HG03439 (cell line): Measurements from ENCODE around the gene IL27RA.
"Not testable (repeated sequence)": the region's sequence is repeated elsewhere in the genome, so short reads cannot be mapped to it uniquely, and the experiment has no call there.

Source experiments
- ATAC-seq: cut with Tn5 transposase; IDR thresholded peaks from one replicate; pipeline ENCODE4 v1.9.1; 2021; ENCODE audit warnings: mild to moderate bottlenecking, moderate library complexity; ENCODE audit not compliant: unreplicated experiment

The IL27RA gene

DNA sequence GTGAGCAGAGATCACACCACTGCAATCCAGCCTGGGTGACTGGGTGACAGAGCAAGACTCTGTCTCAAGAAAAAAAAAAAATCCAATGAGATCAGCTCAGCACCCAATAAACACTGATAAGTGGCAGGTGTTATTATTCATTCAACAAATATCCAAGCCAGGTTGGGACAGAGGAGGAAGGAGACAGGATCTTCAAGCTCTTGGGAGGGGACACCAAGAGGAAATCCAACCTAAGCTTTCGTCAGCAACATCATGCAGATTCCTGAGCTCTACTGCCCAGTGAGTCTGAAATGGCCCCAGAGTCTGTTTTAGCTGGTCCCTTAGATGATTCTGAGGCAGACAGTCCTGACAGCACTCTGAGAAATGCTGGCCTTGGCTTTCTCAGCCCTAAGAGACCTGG lies 33.1 kb upstream of the IL27RA start:
- no peak for ATAC-seq

GRCh38 chr19:13999085-13999484 lies 32.5 kb upstream of the IL27RA start:
- no peak for ATAC-seq

DNA sequence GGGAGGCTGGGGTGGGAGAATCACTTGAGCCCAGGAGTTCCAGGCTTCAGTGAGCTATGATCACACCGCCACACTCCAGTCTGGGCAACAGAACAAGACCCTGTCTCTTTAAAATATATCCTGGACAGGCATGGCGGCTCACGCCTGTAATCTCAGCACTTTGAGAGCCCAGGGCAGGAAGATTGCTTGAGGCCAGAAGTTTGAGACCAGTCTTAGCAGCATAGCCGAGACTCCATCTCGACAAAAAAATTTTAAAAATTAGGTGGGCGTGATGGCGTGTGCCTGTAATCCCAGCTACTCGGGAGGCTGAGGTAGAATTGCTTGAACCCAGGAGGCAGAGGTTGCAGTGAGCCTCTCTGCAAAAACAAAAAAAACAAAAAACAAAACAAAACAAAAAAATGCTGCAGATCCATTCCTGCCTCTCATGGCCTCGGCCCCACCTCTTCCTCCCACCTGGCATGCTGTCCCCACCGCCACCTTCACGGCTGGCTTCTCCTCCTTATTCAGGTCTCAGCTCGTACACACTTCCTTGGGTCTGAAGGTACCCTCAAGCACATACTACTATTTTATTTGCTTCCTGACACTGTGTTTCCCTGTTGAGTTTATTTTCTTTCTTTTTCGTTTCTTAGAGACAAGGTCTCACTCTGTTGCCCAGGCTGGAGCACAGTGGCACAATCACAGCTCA lies 30.7 kb upstream of the IL27RA start:
- no peak for ATAC-seq

DNA sequence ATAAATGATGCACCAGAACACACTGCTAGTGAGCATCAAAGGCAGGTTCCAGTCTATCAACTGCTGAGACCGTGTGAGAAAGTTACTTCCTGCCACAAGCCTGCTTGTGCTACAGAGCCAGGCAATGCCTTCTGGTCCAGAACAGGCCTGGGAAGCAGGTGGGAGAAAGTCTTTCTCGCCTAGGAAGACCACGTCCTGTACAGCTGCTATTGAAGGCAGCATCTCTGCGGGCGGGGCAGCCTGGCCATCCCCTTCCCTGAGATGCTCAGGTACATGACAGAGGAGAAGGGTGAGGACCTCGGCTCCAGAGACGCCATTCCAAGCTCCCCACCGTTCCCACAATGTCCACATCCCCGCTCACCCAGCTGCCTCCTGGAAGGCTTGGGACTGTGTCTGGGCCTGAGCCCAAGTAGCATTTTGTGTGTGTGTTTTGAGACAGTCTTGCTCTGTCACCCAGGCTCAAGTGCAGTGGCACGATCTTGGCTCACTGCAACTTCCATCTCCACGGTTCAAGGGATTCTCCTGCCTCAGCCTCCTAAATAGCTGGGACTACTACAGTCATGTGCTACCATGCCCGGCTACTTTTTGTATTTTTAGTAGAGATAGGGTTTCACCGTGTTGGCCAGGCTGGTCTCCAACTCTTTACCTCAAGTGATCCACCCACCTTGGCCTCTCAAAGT lies 28.9 kb upstream of the IL27RA start:
- ATAC-seq, result no peak

DNA sequence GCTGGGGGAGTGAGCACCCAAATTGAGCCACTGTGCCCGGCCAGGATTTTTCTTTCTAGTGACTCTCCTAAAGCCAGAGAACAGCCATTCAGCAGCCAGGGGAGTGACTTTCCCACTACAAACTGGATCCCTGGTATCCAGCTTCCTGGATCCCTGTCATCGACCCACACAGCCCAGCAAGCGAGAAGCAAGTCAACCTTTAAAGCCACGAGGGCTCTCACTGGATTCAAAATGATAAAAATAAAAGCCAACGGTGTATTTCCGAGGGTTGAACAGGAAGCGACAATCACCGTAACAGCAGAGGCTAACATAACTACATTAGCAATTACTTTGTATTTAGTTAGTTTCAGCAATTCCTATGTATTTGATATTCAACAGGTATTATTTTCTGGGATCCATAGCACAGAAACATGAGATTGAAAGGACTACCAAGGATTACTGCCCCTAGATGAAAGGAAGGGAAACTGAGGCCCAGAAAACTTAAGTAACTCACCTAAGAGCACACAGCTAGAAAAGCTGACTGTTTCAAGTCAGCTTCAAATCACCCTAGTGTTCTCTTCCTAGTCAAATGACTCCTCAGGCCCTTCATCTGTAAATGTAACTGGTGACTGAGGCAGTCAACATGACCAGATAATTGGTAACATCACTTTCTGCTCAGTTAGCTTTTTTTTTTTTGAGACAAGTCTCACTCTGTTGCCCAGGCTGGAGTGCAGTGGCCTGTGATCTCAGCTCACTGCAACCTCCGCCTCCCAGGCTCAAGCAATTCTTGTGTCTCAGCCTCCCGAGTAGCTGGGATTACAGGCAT lies 28.1 kb upstream of the IL27RA start:
- ATAC-seq, result no peak

GRCh38 chr19:14004619-14005348 lies 26.8 kb upstream of the IL27RA start:
- ATAC-seq, result no peak

- ATAC-seq, result peak; percentile 43
Measured at GRCh38 chr19:14005349-14006084, 26.0 kb upstream of the IL27RA start.

- ATAC-seq, result peak; percentile 82
Measured at GRCh38 chr19:14006085-14006765, 25.3 kb upstream of the IL27RA start, which contains the start of gene RFX1. TSS of gene RFX1 (minus strand) at chr19:14006320. CDS start at chr19:13993843, 12,477 bp downstream.

DNA sequence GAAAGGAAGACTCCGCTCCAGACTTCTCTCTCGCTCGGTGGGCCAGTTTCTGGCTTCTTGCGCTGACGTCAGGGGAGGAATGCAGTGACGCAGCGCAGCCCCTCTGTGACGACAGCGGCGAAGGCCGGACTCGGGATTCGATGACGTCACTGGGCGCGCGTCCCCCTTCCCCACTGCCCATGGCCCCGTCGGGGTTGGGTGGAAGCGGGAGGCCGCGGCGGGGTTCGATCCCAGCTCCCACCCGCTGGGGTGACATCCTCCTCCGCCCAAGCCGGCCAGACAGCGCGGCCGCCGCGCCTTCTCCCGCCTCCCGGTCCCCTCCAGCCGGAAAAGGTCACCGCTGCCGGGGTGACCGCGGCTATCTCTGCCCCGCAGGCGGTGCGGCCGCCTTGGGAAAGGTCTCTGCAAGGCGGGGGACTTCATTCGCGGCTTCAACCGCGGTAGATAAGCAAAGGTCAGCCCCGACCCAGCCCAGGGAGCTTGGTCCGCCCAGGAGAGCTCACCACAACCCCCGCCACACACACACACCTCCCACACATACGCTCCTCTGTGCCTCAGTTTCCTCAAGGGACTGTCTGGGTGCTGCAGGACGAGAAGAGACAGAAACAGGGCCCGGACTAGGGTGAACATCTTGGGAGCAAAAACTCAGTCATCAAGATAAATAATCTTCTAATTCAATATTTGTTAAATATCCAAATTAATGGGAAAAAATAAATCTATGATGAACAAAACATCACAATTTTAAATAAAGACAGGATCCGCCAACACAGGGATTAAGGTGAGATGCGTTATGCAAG lies 24.6 kb upstream of the IL27RA start:
- peak; percentile 45 for ATAC-seq

DNA sequence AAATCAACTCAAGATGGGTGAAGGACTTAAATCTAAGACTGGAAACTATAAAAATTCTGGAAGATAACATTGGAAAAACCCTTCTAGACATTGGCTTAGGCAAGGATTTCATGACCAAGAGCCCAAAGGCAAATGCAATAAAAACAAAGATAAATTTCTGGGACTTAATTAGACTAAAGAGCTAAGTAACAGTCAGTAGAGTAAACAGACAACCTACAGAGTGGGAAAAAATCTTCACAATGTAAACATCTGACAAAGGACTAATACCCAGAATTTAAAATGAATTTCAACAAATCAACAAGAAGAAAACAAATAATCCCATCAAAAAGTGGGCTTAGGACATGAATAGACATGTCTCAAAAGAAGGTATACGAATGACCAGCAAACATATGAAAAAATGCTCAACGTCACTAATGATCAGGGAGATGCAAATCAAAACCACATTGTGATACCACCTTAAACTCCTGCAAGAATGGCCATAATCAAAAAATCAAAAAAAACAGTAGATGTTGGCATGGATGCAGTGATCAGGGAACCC lies 19.1 kb upstream of the IL27RA start:
- no peak for ATAC-seq

- peak; percentile 70 for ATAC-seq
Measured at GRCh38 chr19:14015524-14016035, 16.0 kb upstream of the IL27RA start.

- ATAC-seq, result no peak
Measured at GRCh38 chr19:14019100-14019499, 12.5 kb upstream of the IL27RA start.

GRCh38 chr19:14019739-14020138 lies 11.8 kb upstream of the IL27RA start:
- ATAC-seq, result not testable (repeated sequence)

GRCh38 chr19:14021474-14021873 lies 10.1 kb upstream of the IL27RA start:
- ATAC-seq, result no peak

- ATAC-seq, result no peak
Measured at GRCh38 chr19:14022469-14022868, 9.1 kb upstream of the IL27RA start.

DNA sequence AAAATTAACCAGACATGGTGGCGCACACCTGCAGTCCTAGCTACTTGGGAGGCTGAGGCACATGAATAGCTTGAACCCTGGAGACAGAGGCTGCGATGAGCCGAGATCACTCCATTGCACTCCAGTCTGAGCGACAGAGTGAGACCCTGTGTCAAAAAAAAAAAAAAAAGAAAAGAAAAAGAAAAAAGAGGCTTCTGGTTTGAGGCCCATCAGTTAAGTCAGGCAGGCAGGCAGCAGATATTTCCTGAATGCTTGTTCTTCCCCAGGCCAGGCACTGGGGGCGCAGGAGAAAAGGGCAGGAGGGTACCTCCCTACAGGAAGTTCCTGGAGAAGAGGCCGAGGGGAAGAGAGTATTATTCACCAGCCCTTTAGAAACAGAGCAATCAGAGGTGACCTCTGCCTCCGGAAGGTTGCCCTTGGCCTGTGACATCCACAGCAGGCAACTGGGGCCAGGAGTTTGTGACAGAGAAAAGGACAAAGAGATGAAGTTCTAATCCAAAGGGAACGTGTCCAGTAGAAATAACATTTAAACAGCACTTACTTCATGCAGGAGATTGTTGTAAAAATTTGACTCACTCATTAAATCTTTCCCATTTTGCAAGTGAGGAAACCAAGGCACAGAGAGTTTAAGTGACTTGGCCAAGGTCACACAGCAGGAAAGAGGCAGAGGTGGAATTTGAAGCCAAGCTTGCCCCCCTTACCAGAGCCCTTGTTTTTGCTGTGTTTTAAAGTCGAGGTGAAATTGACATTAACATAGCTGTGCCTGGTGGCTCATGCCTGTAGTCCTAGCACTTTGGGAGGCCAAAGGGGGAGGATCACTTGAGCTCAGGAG lies 7.9 kb upstream of the IL27RA start:
- ATAC-seq, result no peak

DNA sequence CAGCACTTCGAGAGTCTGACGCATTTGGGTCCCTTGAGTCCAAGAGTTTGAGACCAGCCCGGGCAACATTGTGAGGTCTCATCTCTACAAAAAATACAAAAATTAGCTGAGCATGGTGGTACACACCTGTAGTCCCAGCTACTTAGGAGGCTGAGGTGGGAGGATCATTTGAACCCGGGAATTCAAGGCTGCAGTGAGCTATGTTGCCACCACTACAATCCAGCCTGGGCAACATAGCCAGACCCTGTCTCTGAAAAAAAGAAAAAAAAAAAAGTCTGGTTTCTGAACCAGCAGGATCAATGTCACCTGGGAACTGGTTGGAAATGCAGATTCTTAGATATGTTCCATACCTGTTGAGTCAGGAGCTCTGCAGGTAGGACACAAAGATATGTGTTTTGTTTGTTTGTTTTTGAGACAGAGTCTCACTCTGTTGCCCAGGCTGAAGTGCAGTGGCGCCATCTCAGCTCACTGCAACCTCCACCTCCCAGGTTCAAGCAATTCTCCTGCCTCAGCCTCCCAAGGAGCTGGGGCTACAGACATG lies 4.8 kb upstream of the IL27RA start:
- not testable (repeated sequence) for ATAC-seq
